Thoracic aorta (tissue), 2 donors: ENCODE data around the gene CPEB3. TPM values are rescaled to one million over a fixed set of nuclear protein-coding genes. Genes with fewer than 3 reads are reported as not detected.

Experiments used
- ATAC-seq: fragments of 150-250 bp; one replicate; pipeline ENCODE4 v1.8.0; 2017; ENCODE audit warnings: low read depth; ENCODE audit not compliant: insufficient number of reproducible peaks, low FRiP score
- DNase-seq: peaks from one replicate; pipeline ENCODE4 v3.0.0-alpha.2; 2020; ENCODE audit warnings: low spot score
- H3K27ac ChIP-seq, 2 donors: fragments of 200-600 bp; sonication (generic); 1 replicate in 1 of 2; 2 replicates in 1 of 2; pipeline ENCODE4 v1.5.1; 2016; ENCODE audit warnings: mild to moderate bottlenecking in 2 of 2, moderate library complexity in 2 of 2
- H3K27me3 ChIP-seq: fragments of 200-600 bp; sonication (generic); replicated peaks from 2 replicates; pipeline ENCODE4 v1.6.0; 2016; ENCODE audit warnings: mild to moderate bottlenecking; ENCODE audit not compliant: insufficient read depth
- H3K36me3 ChIP-seq: fragments of 200-600 bp; sonication (generic); one replicate; pipeline ENCODE4 v1.5.1; 2016
- H3K4me1 ChIP-seq, 2 donors: fragments of 200-600 bp; sonication (generic); 1 replicate in 1 of 2; 2 replicates in 1 of 2; pipeline versions ENCODE4 v1.5.1 to v1.6.0; 2016; ENCODE audit warnings: low read depth in 2 of 2, mild to moderate bottlenecking in 1 of 2; ENCODE audit not compliant: control insufficient read depth in 1 of 2
- H3K4me3 ChIP-seq: fragments of 200-600 bp; sonication (generic); 2 replicates; pipeline ENCODE4 v1.5.1; 2016; ENCODE audit warnings: mild to moderate bottlenecking
- H3K9me3 ChIP-seq: fragments of 200-600 bp; sonication (generic); 2 replicates; pipeline ENCODE4 v1.5.1; 2016
- CTCF ChIP-seq: fragments of 200-600 bp; sonication (generic); IDR thresholded peaks from one replicate; pipeline ENCODE4 v1.5.1; 2019; ENCODE audit warnings: antibody characterized with exemption
- total RNA-seq, 2 donors: library from RNA; depleted of rRNA; stranded (reverse); fragments of >200 nt; gene quantifications; one replicate each; pipeline versions ENCODE4 v1.1.0 to v1.2.3, GENCODE V29; 2016

The CPEB3 gene
- total RNA-seq, 2 donors from 2014 or later = 6.8 to 12.2 TPM

- Histone ChIP-seq H3K4me3 (no peak overlapping the region), H3K4me1 (peaks cover 0 to 13% of the 10 kb centered on the region in 2 donors), H3K27me3 (no peaks in the 10 kb centered on the region), H3K36me3 (no peaks in the 10 kb centered on the region), H3K27ac (no peak overlapping the region), H3K9me3 (no peaks in the 10 kb centered on the region)
- no peak for DNase-seq
- no peak for ATAC-seq
- peak; percentile 16 for TF ChIP-seq CTCF
Measured at GRCh38 chr10:92181575-92181974, 109.3 kb downstream of the CPEB3 start.

GRCh38 chr10:92180399-92180798, 110.5 kb downstream of the CPEB3 start:
- no peaks in the 10 kb centered on the region for H3K27me3 ChIP-seq
- no peak for TF ChIP-seq CTCF
- ATAC-seq (no peak), DNase-seq (no peak)
- H3K4me3 ChIP-seq = no peak overlapping the region
- H3K27ac ChIP-seq = no peak overlapping the region
- no peaks in the 10 kb centered on the region for H3K36me3 ChIP-seq
- no peaks in the 10 kb centered on the region for H3K9me3 ChIP-seq
- peaks cover 0 to 13% of the 10 kb centered on the region in 2 donors for H3K4me1 ChIP-seq

- Histone ChIP-seq H3K27ac (no peak overlapping the region), H3K27me3 (no peaks in the 10 kb centered on the region), H3K4me1 (peaks cover 2 to 18% of the 10 kb centered on the region in 2 donors), H3K9me3 (no peaks in the 10 kb centered on the region), H3K36me3 (no peaks in the 10 kb centered on the region), H3K4me3 (no peak overlapping the region)
- no peak for TF ChIP-seq CTCF
- DNase-seq (no peak), ATAC-seq (no peak)
Measured at GRCh38 chr10:92177546-92177945, 113.3 kb downstream of the CPEB3 start.

- H3K36me3 ChIP-seq = no peaks in the 10 kb centered on the region
- H3K4me1 ChIP-seq = peaks cover 2 to 18% of the 10 kb centered on the region in 2 donors
- H3K9me3 ChIP-seq = no peaks in the 10 kb centered on the region
- ATAC-seq (no peak), DNase-seq (no peak)
- H3K4me3 ChIP-seq = no peak overlapping the region
- H3K27me3 ChIP-seq = no peaks in the 10 kb centered on the region
- TF ChIP-seq CTCF = no peak
- no peak overlapping the region for H3K27ac ChIP-seq
Measured at GRCh38 chr10:92175164-92175563, 115.7 kb downstream of the CPEB3 start.

GRCh38 chr10:92173996-92174395, 116.9 kb downstream of the CPEB3 start:
- H3K4me1 ChIP-seq = peaks cover 2 to 18% of the 10 kb centered on the region in 2 donors
- no peaks in the 10 kb centered on the region for H3K36me3 ChIP-seq
- no peak for ATAC-seq
- no peaks in the 10 kb centered on the region for H3K9me3 ChIP-seq
- no peak for DNase-seq
- no peak overlapping the region for H3K27ac ChIP-seq
- no peak overlapping the region for H3K4me3 ChIP-seq
- TF ChIP-seq CTCF = no peak
- H3K27me3 ChIP-seq = no peaks in the 10 kb centered on the region
